Activated gamma-delta T cell (primary cell): Measurements from ENCODE around the gene CDH20.

Experiments
- DNase-seq: peaks from one replicate; lab custom pipeline; 2025; lab: John Stamatoyannopoulos, UW

Gene CDH20

DNA sequence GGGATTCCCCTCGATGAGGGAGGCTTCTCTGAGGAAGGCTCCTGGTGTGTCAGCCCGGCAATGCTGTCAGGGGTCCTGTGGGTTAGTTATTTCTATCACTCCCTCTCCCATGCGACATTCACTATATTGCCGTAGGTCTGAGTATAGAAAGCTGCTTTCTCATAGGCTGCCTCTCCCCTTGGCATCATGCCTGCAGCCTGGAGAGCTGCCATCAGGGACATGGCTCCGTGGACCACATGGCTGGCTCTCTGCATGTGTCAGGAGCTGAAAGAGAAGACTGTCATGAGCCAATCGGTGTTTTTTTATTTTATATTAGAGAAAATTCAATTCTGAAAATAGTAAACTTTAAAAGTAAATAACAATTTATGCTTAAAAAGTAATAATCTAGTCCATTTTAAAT lies 198.0 kb downstream of the CDH20 start:
- no peak for DNase-seq

DNA sequence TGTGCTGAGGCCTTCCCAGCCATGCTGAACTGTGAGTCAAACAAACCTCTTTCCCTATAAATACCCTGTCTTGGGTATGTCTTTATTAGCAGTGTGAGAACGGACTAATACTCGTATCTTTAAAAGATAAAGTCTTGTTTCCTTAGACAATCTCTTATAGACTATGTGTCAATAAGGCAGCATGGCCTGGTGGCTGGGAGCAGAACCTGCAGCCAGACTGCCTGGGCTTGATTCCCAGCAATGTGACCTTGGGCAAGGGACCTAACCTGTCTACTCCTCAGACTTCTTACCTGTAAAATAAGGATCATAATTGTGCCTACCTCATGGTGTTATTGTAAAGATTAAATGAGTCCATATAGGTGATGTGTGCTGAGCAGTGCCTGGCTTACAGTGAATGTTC lies 198.7 kb downstream of the CDH20 start:
- no peak for DNase-seq

DNA sequence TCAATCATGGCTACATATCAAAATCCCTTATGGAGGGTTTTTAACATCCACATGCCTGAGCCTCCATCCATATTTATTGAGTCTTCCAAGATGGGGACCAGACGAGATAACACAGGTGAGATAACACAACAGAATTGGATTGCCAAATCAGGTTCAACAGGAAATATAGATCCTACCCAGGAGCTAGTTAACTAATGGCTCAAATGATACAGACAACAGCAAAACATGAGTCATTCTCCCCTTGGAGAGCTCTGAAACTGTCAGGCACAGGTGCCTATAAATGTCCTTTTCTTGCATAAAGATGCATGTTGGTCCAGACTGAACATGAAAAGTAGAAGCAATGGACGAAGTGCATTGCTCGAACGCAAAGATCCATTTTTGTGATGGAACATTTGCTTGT lies 202.2 kb downstream of the CDH20 start:
- DNase-seq = no peak

GRCh38 chr18:61541673-61542072 lies 208.4 kb downstream of the CDH20 start:
- DNase-seq = no peak

DNA sequence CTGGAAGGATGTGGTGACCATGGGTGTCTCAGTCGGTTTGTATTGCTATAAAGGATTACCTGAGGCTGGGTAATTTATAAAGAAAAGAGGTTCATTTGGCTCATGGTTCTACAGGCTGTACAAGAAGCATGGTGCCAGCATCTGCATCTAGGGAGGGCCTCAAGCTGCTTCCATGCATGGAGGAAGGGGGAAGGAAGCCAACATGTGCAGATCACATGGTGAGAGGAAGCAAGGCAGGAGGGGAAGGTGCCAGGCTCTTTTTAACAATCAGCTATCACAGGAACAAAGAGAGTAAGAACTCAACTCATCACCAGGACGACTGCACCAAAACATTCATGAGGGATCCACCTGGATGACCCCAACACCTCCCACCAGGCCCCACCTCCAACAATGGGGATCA lies 209.4 kb downstream of the CDH20 start:
- DNase-seq = no peak

DNA sequence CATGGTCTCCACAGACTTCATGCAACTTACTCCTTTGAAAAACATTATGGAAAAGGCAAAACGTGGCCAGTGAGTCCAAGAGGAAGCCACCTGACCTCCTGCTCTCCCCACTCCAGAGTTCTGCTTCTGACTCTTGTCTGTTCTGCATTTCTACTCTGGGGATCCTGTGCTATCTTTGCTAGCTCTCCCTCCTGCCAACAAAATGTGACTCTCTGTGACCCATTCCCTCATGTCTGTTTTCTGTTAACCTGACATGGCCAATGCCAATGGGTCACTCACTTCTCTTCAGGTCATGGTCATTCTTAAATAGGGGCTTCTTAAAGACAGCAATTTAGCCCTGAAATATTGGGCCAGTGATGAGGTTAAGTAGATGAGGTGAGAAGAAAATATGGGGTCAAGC lies 210.3 kb downstream of the CDH20 start:
- DNase-seq = no peak

GRCh38 chr18:61544178-61544577 lies 210.9 kb downstream of the CDH20 start:
- DNase-seq = no peak

- no peak for DNase-seq
These were observed 212.3 kb downstream of the CDH20 start for GRCh38 chr18:61545281-61546245.

GRCh38 chr18:61546590-61546989 lies 213.4 kb downstream of the CDH20 start:
- no peak for DNase-seq

- no peak for DNase-seq
These were observed 216.2 kb downstream of the CDH20 start for GRCh38 chr18:61549416-61549815.

DNA sequence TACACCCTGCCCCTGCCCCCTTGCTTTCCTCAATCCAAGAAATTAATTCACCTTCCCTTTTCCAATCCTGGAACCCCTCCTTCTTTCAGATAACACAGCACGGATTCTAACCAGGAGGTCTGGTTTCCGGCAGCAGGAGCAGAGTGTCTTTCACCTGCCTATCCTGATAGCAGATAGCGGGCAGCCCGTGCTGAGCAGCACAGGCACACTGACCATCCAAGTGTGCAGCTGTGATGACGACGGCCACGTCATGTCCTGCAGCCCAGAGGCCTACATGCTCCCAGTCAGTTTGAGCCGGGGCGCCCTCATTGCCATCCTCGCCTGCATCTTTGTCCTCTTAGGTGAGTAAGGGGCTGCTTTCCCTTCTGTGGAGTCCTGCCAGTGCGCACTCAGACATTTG lies 216.7 kb downstream of the CDH20 start:
- DNase-seq = no peak

GRCh38 chr18:61551586-61551985 lies 218.4 kb downstream of the CDH20 start:
- DNase-seq = no peak

GRCh38 chr18:61553045-61553659 lies 219.9 kb downstream of the CDH20 start:
- DNase-seq = no peak

DNA sequence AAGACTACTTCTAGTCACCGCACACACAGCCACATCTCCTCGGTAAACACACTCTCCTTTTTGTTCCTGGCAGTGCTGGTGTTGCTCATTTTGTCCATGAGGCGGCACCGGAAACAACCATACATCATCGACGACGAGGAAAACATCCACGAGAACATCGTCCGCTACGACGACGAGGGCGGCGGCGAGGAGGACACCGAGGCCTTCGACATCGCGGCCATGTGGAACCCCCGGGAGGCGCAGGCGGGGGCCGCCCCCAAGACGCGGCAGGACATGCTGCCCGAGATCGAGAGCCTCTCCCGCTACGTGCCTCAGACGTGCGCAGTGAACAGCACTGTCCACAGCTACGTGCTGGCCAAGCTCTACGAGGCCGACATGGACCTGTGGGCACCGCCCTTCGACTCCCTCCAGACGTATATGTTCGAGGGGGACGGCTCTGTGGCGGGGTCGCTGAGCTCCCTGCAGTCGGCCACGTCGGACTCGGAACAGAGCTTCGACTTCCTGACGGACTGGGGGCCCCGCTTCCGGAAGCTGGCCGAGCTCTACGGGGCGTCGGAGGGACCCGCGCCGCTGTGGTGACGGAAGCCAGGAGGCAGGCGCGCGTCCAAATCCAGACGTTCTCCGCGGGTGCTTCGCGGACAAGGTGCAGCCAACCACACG lies 221.0 kb downstream of the CDH20 start:
- peak; percentile 12 for DNase-seq

- DNase-seq = no peak
These were observed 221.7 kb downstream of the CDH20 start for GRCh38 chr18:61554946-61555361.

DNA sequence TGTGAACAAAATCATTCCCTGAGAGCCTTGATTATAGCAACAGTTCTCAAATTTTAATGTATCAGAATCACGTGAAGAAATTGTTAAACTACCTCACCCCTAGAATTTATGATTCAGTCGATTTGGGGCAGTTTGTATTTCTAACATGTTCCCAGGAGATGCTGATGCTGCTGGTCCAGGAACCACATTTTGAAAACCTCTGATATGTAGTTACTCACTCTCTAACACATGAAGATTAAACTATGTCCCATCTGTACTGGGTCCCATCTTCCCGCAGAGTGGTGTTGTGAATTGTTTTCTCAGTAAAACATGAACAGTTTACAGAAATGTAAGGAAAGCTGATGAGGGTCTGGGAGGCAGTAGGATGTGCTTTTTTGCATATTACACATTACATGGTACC lies 223.1 kb downstream of the CDH20 start:
- DNase-seq = no peak

DNA sequence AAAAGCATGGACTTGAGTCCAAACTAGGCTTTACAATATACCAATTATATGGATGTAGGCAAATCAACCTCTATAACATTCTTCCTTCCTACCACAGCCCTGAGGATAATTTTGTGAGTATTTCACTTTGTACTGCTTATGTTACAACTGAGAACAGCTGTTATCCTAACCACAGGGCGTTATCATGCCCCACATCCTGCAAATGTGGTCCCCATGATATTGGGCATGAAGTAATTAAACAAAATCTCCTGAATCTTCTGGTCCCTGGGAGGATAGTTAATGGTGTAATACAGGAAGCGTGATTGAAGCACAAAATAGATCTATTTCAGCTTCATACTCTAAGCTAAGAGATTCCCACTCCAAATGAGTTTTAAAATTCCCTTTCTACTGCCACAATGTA lies 223.6 kb downstream of the CDH20 start:
- DNase-seq = no peak

DNA sequence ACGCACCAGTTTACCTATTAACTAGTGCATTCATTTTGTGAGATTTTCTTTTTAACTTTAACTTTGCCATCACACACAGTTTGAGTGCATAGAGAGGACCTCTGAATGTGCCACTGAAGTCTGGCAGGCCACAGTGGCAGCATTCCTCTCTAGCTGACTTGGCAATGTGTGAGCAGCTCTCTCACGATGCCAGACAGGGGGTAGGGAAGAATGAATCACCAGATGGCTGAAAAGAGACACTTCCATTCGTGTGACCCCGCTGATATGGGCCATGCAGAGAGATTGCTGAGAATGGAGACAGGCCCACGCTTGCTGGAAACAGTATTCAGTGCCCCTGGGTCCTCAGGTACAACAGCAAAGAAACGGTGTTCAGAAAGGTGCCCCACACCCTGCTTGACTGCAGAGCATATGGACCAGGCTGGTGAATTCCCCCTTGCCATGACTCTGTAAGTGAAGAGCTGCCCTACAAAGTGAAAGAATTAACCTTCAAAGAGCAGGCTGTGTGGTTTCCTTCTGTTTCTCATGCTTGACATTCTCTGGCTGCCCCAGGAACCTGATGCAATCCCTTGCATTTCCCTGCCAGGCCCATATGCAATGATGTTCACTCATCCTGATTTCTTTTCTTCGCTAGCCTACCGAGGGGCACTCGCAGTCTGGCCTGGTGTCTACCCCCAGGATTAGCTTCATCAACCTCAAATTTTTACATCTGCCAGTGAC lies 236.1 kb downstream of the CDH20 start:
- DNase-seq = no peak

DNA sequence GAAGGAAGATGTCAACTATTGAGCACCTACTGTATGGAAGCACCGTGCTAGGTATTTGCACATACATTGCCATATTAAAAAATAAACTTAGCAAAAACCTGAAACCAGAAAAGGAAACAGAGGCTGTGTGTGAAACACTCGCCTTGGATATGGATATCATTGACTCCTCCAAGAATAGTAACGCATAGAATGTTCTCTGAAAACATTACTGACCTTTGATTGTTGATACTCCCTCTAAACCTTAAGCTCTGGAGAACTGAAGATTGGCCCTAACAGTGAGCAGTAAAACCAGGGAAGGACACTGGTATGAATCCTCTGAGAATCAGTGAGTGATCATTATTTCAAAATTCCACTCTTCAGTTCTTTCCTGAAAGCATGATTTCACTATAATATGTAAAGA lies 236.8 kb downstream of the CDH20 start:
- no peak for DNase-seq

DNA sequence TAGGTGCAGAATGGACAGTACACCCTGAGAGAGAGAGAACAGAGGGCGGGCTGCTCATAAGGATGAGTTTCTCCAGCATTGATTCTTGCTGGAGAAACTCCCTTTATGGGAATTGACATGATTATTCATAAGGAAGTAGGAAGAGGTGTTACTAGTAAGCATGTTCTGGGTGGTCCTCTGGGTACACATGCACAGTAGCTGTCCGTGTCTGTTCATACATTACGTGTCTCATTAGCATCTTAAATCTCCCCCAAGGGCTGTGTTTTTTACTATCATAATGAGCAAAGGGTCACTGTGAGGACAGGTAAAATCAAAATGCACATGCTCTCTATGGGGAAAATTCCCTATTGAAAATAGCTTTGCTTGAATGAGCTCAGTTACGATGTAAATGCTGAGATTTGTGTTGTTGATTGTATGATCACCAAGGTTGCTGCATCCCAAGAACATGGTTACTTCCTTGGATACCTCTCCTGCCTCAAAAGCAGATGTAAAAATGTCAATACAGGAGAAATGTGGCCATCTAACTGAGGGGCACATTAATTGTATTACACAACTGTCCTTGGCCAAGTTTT lies 238.9 kb downstream of the CDH20 start:
- DNase-seq = no peak

DNA sequence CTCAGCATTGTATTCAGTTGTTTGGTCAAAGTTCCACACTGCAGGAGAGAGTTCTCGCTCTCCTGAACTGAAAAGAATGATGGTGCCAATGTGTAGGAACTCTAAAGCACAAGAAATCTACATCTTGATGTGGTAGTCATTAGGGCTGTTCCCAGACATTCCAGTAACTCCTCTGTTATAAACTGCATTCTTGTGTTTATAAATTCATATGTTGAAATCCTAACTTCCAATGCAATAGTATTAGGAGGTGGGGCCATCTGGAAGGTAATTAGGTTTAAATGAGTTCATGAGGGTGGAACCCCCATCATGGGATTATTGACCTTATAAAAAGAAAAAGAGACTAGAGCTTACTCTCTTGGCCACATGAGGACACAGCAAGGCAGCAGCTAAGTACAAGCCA lies 239.6 kb downstream of the CDH20 start:
- no peak for DNase-seq

DNA sequence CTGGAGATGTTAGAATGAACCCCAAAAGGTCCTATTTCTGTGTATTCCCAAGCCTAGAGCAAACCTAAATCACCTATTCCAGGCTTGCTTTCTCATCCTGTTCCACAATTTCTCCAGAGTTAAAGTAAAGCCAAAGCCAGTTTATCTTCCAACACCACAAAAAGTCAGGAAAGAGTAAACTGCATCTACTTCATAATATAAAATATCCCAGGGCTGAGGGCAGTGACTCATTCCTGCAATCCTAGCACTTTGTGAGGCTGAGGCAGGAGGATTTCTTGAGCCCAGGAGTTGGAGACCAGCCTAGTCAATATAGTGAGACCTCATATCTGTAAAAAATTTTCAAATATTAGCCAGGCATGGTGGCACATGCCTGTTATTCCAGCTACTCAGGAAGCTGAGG lies 241.4 kb downstream of the CDH20 start:
- DNase-seq = no peak
